VCaP (cell line): ENCODE measurements around the gene SIGLEC6.

Source experiments
- H3K27ac ChIP-seq: fragments of 450-650 bp; 2 replicates; pipeline ENCODE4 v1.5.1; 2017
- TF ChIP-seq, protein P1 (sequence below): fragments of 450-650 bp; conservative IDR thresholded peaks from 2 replicates; pipeline ENCODE4 v1.5.1; 2017; ENCODE audit warnings: mild to moderate bottlenecking, moderate library complexity

The SIGLEC6 gene

DNA sequence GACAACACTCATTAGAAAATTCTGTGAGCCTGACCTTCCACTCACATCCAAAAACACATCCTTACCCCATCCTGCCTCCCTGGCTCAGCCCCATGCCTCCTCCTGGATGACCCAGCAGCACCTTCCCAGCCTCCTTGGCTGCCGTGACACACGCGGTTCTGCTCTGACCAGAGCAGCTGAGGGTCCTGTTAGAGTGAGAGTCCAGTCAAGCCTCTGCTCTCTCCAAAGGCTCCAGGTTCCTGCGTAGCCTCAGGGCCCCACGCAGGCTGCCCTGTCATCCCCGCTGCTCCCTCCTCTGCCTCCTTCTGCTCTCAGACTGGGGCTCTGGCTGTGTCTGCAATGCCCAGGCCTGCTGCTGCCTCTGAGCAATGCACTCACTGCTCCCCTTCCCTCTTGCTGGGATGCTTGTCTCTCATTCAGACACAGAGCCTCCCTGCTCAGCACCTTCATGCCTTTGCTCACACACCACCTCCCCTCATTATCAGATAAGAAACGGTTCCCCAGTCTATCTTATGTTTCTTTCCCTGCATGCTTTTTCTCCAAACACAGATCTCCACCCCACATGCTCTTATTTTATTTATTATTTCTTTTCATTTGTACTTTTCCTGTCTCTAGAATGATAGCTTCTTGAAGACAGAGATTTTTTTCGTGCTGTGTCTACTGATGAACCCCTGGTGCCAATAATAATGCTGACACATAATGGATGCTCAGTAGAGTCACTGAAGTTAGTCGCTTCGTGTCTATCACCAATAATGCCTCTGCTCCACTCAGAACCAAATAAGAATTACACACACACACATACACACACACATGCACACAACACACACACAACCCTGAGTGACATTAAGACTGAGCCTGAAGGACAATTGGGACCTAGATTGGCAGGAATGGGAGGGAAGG lies 10.2 kb upstream of the SIGLEC6 start:
- no peak overlapping the region for H3K27ac ChIP-seq
- TF ChIP-seq, protein P1, sequence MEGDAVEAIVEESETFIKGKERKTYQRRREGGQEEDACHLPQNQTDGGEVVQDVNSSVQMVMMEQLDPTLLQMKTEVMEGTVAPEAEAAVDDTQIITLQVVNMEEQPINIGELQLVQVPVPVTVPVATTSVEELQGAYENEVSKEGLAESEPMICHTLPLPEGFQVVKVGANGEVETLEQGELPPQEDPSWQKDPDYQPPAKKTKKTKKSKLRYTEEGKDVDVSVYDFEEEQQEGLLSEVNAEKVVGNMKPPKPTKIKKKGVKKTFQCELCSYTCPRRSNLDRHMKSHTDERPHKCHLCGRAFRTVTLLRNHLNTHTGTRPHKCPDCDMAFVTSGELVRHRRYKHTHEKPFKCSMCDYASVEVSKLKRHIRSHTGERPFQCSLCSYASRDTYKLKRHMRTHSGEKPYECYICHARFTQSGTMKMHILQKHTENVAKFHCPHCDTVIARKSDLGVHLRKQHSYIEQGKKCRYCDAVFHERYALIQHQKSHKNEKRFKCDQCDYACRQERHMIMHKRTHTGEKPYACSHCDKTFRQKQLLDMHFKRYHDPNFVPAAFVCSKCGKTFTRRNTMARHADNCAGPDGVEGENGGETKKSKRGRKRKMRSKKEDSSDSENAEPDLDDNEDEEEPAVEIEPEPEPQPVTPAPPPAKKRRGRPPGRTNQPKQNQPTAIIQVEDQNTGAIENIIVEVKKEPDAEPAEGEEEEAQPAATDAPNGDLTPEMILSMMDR, result no peak

DNA sequence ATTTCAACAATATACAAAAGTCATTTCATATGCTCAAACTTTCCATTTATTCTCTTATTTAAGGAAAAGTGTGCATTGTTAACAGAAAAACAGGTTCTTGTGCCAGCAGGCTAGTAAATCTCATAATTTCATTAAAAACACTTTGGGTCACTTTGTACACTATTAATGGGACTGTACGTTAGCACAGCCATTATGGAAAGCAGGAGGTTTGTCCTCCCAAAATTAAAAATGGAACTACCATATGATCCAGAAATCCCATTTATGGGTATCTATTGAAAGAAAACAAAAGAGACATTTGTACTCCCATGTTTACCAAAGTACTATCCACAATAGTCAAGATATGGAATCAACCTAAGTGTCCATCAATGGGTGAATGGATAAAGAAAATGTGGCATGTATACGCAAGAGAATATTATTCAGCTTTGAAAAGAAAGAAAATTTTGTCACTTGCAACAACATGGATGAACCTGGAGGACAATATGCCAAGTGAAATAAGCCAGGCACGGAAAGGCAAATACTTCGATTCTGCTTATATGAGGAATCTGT lies 8.4 kb upstream of the SIGLEC6 start:
- no peak overlapping the region for H3K27ac ChIP-seq
- TF ChIP-seq, protein P1, result no peak

DNA sequence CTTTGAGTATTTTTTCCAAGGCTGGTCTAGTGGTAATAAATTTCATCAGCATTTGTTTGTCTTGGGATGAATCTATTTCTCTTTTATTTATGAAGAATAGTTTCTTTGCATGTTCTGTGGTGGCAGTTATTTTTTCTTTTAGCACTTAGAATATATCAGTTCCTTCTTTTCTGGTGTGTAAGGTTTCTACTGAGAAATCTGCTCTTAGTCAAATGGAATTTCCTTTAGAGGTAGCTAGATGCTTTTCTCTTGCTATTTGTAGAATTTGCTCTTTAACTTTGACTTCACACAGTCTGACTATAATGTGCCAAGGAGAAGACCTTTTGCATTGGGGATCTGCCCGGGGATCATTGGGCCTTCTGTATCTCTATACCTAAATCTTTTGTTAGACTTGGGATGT lies 4.1 kb upstream of the SIGLEC6 start:
- no peak overlapping the region for H3K27ac ChIP-seq
- TF ChIP-seq, protein P1, result no peak

DNA sequence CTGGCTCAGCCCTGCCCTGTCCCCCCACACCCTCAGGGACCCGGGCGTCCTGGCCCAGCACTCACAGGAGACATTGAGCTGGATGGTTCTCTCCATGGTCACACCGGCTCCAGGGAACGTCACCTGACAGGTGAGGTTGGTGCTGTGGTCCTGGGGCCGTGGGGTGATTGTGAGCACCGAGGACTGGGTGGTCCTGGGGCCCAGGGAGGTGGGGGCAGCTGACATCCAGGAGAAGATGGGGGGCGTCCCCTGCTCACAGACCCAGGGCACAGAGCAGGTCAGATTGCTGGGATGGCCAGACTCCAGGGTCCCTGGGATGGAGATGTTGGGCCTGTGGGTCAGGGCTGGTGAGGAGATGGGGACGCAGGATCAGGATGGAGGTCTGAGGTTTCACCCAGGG lies 854 bp downstream of the SIGLEC6 start:
- TF ChIP-seq, protein P1, result no peak
- no peak overlapping the region for H3K27ac ChIP-seq

DNA sequence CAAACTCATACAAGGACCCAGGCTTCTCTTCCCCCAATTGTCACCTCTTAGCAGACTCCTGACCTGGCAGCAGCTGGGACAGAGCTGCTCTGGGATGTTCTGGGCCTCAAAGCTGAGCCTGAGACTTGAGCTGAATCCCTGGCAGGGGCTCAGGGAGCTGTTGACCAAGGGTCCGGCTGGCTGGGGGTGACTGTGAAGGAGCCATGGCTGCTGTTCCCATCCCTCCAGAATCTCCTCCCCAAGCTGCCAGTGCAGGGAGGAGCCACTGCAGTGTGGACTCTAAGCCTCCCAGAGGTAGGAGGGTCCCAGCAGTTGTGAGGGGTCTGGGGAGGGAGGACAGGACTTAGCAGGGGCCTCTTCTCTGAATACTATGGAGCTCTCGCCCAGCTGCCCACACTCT lies 2.2 kb downstream of the SIGLEC6 start:
- no peak overlapping the region for H3K27ac ChIP-seq
- TF ChIP-seq, protein P1, result no peak

DNA sequence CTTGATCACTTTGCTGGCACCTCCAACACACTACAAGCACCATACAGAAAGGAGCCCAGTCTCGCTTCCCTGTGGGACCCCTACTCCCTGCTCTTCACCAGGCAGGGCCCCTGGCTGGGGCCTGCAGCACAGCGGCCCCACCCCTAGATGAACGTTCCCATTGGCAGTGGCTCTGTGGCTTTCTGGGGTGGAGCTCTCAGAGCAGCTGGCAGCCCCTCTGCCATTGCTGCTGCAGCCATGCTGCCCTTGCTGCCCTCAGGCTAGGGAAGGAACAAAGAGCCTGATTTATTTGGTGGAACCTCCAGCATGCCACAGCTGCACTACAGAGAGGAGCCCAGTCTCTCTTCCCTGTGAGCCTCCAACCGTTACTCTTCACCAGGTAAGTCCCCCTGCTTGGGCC lies 5.8 kb downstream of the SIGLEC6 start:
- TF ChIP-seq, protein P1, result no peak
- no peak overlapping the region for H3K27ac ChIP-seq

DNA sequence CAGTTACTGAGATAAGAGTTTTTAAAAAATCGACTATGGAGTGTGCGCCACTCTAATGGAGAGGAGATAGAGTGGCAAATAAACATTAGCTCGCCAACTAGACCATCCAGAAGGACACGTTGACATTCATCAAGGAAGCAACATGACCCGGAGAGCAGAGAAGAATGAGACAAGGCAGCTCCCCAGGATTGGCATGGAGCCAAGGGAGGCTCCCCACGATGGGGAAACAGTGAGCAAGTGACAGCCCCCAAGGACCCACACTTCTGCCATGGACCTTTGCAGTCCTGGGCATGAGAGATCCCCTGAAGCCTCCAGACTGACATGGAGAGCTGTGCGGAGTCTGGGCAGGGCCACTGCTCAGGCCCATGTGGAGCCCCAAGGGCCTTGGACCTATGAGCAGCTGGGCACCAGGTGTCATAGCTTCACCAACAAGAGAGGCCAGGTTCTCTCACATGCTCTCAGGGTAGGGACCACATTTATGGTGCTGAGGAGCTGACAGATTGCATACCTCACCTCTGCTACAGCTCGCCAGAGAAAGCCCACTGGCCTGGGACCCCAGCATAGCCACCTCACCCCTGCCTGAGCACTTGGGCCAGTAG lies 6.7 kb downstream of the SIGLEC6 start:
- H3K27ac ChIP-seq, result no peak overlapping the region
- TF ChIP-seq, protein P1, result no peak
